Osteoblast (primary cell): Measurements from ENCODE around the gene DYRK1B. TPM values are rescaled to one million over a fixed set of nuclear protein-coding genes. Genes with fewer than 3 reads are reported as not detected.
"Not testable (repeated sequence)": the region's sequence is repeated elsewhere in the genome, so short reads cannot be mapped to it uniquely, and the experiment has no call there.

Experiments
- DNase-seq: peaks from one replicate; pipeline ENCODE4 v3.0.0; 2011; ENCODE audit warnings: low spot score, mixed read lengths; ENCODE audit not compliant: insufficient read length; ENCODE audit errors: missing footprints
- H2AFZ ChIP-seq: 2 replicates; pipeline ENCODE4 v1.6.0; 2011; ENCODE audit warnings: mild to moderate bottlenecking, low read length
- H3K27ac ChIP-seq: 2 replicates; pipeline ENCODE4 v1.5.1; 2011; ENCODE audit warnings: mild to moderate bottlenecking, low read depth, low read length, moderate library complexity
- H3K27me3 ChIP-seq: 2 replicates; pipeline ENCODE4 v1.6.0; 2012; ENCODE audit warnings: mild to moderate bottlenecking, control low read depth, inconsistent platforms, low read length, moderate library complexity; ENCODE audit not compliant: insufficient read depth
- H3K36me3 ChIP-seq: 2 replicates; pipeline ENCODE4 v1.5.1; 2011; ENCODE audit warnings: mild to moderate bottlenecking, low read length, control low read depth, moderate library complexity; ENCODE audit not compliant: insufficient read depth
- H3K4me1 ChIP-seq: 2 replicates; pipeline ENCODE4 v1.5.1; 2011; ENCODE audit warnings: mild to moderate bottlenecking, low read length, control low read depth, moderate library complexity; ENCODE audit not compliant: insufficient read depth
- H3K4me2 ChIP-seq: 2 replicates; pipeline ENCODE4 v1.6.0; 2011; ENCODE audit warnings: mild to moderate bottlenecking, low read length; ENCODE audit not compliant: insufficient read depth
- H3K4me3 ChIP-seq: fragments of 200-600 bp; sonication (generic); 3 replicates; pipeline ENCODE4 v1.5.1; 2012; ENCODE audit warnings: mild to moderate bottlenecking, low read length, inconsistent platforms; ENCODE audit not compliant: insufficient read depth
- H3K79me2 ChIP-seq: 2 replicates; pipeline ENCODE4 v1.6.0; 2012; ENCODE audit warnings: mild to moderate bottlenecking, low read length, control low read depth, inconsistent platforms; ENCODE audit not compliant: insufficient read depth
- H3K9me3 ChIP-seq: 2 replicates; pipeline ENCODE4 v1.5.1; 2011; ENCODE audit warnings: low read depth, low read length, control low read depth
- H4K20me1 ChIP-seq: 2 replicates; pipeline ENCODE4 v1.6.0; 2012; ENCODE audit warnings: mild to moderate bottlenecking, low read length, control low read depth; ENCODE audit not compliant: insufficient read depth
- CTCF ChIP-seq: IDR thresholded peaks from 2 replicates; pipeline ENCODE4 v1.5.1; 2011; ENCODE audit warnings: mild to moderate bottlenecking, low read depth, low read length, moderate library complexity; ENCODE audit errors: extremely low read depth
- total RNA-seq: library from RNA; depleted of rRNA; stranded (reverse); fragments of >200 nt; gene quantifications from 2 replicates; pipeline ENCODE4 v1.2.3, GENCODE V29; 2012

Gene DYRK1B
- 17.1 and 19.5 TPM in 2 replicates for total RNA-seq

- Histone ChIP-seq H2AFZ (peak within 1 kb of the TSS; percentile 91), H3K27ac (peak within 1 kb of the TSS; percentile 70), H3K4me2 (peak within 1 kb of the TSS; percentile 82), H3K79me2 (peaks cover 24% of the 10 kb centered on the region), H3K27me3 (no peaks in the 10 kb centered on the region), H3K4me3 (peak within 1 kb of the TSS; percentile 94), H3K9me3 (no peaks in the 10 kb centered on the region), H3K36me3 (peaks cover 70% of the 10 kb centered on the region), H3K4me1 (peaks cover 16% of the 10 kb centered on the region), H4K20me1 (peaks cover 22% of the 10 kb centered on the region)
- no peak for TF ChIP-seq CTCF
- DNase-seq, result peak; percentile 100
Observed at GRCh38 chr19:39833464-39834286, at the start of gene DYRK1B. Gene DYRK1B, minus strand, starts transcription at chr19:39834162. Its CDS starts 2,295 bp downstream, at chr19:39831867.

- H3K36me3 ChIP-seq, H4K20me1 ChIP-seq, H3K4me3 ChIP-seq, H3K79me2 ChIP-seq, H3K27me3 ChIP-seq, H3K9me3 ChIP-seq, H2AFZ ChIP-seq, H3K27ac ChIP-seq, H3K4me1 ChIP-seq, H3K4me2 ChIP-seq: not testable (repeated sequence)
- DNase-seq, result peak; percentile 63
Observed at GRCh38 chr19:39882645-39883044, 48.7 kb upstream of the DYRK1B start.

GRCh38 chr19:39881495-39882110 lies 47.6 kb upstream of the DYRK1B start:
- not testable (repeated sequence) for H3K9me3 ChIP-seq, DNase-seq, H3K27ac ChIP-seq, H3K36me3 ChIP-seq, H3K4me1 ChIP-seq, H3K4me2 ChIP-seq, H2AFZ ChIP-seq, H3K27me3 ChIP-seq, H4K20me1 ChIP-seq, H3K79me2 ChIP-seq, H3K4me3 ChIP-seq
- peak; percentile 24 for TF ChIP-seq CTCF

- not testable (repeated sequence) for H3K9me3 ChIP-seq, H3K36me3 ChIP-seq, H3K4me1 ChIP-seq, H3K4me2 ChIP-seq, DNase-seq, H4K20me1 ChIP-seq, H3K79me2 ChIP-seq, H2AFZ ChIP-seq, H3K27me3 ChIP-seq, H3K4me3 ChIP-seq, H3K27ac ChIP-seq
Observed at GRCh38 chr19:39880241-39880640, 46.3 kb upstream of the DYRK1B start.

GRCh38 chr19:39879796-39880195 lies 45.8 kb upstream of the DYRK1B start:
- H4K20me1 ChIP-seq, H3K4me2 ChIP-seq, H3K4me1 ChIP-seq, H3K27me3 ChIP-seq, H3K4me3 ChIP-seq, H3K36me3 ChIP-seq, DNase-seq, H3K27ac ChIP-seq, H2AFZ ChIP-seq, H3K9me3 ChIP-seq, H3K79me2 ChIP-seq: not testable (repeated sequence)

GRCh38 chr19:39878866-39879265 lies 44.9 kb upstream of the DYRK1B start:
- H4K20me1 ChIP-seq, H3K9me3 ChIP-seq, H3K79me2 ChIP-seq, H3K27me3 ChIP-seq, H2AFZ ChIP-seq, H3K27ac ChIP-seq, DNase-seq, H3K36me3 ChIP-seq, H3K4me3 ChIP-seq, H3K4me1 ChIP-seq, H3K4me2 ChIP-seq: not testable (repeated sequence)
